HuH-7 (cell line): Measurements from ENCODE around the gene VPS8.
"Not testable (repeated sequence)": the region's sequence is repeated elsewhere in the genome, so short reads cannot be mapped to it uniquely, and the experiment has no call there.

Source experiments
- DNase-seq: peaks from one replicate; pipeline ENCODE4 v3.0.0; 2011; ENCODE audit warnings: low spot score

Gene VPS8

GRCh38 chr3:184982076-184982475 is 170.1 kb downstream of the VPS8 start:
- no peak for DNase-seq

DNA sequence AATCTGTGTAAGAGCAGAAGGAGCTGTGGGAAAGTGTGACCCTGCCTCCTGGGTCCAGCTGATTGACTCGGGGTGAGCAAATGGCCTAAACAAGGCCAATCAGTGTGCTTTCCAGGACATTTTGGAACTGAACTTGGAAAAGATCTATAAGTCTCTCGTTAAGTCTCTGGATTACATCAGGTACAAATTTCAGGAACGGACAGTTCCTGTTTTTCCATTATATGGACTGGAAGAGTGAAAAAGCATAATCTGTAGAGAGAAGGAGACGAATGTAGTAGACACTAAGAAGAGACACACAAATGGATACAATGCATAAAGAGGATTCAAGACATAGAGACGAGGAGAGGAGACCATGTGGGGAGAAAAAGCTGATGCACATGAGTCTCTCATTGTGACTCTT is 173.6 kb downstream of the VPS8 start:
- no peak for DNase-seq

DNA sequence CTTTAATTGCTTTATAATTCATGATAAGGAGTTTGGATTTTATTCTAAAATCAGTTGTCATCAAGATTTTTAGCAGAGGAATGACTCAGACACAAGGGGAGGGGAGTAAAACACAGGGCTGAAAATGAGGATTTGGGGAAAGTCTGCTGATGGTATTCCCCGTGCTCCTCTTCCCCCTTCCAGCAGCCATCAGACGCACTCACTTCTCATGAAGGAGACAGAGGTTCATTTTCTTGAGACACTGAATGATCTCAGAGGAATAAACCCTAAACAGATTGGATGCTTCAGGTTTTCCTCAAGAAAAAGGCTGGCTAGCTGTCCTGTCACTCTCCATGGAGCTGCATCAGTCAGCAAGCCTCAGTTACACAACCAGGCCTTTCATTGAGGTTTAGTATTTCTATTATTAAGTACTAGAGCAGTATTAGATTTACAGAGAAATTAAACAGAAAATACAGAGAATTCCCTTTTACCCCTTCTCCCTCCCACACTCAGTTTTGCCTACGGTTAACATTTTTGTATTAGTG is 174.5 kb downstream of the VPS8 start:
- DNase-seq, result no peak

GRCh38 chr3:184993394-184993793 is 181.4 kb downstream of the VPS8 start:
- DNase-seq, result no peak

GRCh38 chr3:185003876-185004275 is 191.9 kb downstream of the VPS8 start:
- DNase-seq, result not testable (repeated sequence)

- DNase-seq, result no peak
These were observed 197.7 kb downstream of the VPS8 start for GRCh38 chr3:185009650-185010049.

GRCh38 chr3:185017584-185017983 is 205.6 kb downstream of the VPS8 start:
- DNase-seq, result not testable (repeated sequence)

DNA sequence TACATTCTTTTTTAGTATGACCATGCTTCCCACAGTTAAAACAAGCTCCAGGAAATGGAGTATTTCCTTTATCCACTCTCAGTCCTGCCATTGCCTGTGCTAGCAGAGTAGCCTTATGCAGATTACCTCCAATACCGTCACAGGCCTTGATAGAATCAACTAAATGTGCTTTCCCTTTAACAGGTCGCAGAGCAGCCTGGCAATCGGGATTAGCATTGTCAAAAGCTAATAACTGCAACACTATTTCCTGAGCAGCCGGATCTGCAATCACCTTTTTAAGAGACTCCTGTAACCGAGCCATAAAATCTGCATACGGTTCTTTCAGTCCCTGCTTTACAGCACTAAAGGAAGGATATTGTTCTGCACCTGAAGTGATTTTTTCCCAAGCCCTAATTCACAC is 206.0 kb downstream of the VPS8 start:
- not testable (repeated sequence) for DNase-seq

DNA sequence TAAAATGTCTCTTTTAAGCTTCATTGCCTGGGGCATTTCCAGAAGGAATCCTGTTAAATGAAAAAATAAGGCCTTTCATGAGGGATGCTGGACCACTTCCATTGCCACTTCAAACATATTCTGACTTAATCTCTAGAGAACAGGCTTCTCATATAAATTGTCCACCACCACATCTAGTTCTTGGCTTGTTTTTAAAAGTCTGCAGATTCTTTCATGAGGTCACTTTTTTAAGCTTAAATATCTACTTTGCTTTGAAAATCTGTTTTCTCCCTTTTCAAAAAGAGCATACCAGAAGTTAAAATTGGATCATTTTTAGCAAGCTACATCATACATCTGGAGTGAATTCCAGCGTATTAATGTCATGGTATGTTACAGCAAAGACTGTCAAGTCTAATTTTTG is 209.3 kb downstream of the VPS8 start:
- no peak for DNase-seq

DNA sequence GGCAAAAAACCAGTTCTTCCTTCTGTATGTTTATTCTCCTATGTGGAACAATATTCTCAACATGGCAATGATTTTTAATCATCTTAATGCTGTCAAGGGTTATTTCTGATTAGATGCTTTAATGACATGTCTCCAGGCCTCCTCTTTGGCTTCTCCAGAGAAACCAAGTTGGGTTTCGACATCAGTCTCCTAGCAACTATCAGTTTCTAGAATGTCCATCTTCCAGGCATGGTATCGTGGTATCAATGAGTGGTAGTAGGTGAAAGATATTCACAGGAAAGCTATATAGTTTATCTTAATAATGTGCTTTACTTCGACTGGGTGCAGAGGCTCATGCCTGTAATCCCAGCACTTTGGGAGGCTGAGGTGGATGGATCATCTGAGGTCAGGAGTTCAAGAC is 212.4 kb downstream of the VPS8 start:
- DNase-seq, result no peak

DNA sequence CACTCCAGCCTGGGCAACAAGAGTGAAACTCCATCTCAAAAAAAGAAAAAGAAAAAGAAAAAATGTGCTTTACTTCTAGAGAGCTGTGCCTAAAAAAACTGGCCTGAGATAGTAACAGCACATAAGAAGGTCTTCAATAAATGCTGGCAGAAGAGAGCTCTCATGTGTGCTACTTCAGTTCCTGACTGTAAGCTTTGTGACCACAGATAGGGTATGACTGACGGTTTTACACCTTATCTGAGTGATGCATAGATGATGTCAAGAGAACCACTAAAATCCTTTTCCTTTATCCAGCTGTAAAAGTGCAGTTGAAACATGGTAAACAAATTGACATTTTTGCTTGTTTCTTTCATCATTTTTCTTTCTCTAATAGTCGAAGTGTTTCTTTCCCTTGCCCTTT is 213.0 kb downstream of the VPS8 start:
- DNase-seq, result no peak

DNA sequence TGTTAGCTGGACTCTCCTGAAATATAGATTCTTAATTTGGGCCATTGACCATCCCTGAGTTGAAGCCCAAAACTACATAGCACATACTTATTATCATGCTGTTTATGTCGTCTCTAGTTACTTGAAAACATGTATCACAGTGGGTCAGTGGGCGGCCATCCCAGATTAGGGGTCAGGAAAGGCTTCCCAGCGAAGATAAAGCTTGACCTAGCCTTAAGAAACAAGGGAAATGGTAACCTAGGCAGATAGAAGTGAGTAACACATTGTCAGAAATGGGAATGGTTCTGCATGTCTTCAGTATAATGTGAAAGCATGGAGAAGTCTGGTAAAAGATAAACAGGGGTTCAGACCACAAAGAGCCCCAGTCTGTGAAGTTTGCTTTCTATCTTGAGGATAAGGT is 216.2 kb downstream of the VPS8 start:
- no peak for DNase-seq

DNA sequence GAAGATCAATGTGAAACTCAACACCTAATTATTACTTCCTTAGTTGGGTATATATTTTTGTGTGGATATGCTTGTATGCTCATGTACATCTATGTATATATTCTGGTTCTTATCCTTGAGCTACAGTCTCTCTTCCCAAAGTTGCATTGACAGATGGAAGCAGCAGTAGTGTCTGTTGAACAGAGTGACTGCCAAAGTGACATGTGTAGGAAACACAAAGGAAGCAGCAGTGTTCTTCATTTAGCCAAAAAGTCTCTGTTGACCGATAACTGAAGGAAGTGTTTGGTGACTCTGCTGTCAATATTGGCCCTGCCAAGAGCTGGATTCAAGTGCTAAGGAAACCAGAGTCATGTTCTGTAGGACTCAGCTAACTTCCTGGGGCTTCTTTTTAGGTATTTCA is 217.1 kb downstream of the VPS8 start:
- DNase-seq, result no peak

DNA sequence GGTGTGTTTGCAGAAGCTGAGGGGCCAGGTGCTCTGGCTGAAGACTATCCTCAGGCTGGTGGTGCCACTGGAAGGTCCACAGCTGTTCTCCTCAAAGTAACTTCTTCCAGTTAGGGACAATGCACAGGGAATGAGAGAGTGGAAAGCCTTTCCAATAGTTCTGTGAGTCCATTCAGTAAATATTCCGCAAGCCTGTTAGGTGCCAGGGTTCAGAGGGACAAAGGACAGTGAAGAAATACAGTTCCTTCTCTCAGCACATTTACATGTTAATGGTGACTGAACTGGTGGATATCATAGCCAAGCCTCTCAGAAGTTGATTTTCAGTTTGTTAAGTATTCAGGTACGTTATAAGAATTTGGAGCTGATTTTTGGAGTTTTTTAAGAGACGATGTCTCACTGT is 218.4 kb downstream of the VPS8 start:
- no peak for DNase-seq

GRCh38 chr3:185030951-185031350 is 219.0 kb downstream of the VPS8 start:
- no peak for DNase-seq

- DNase-seq, result no peak
These were observed 225.8 kb downstream of the VPS8 start for GRCh38 chr3:185037801-185038200.

DNA sequence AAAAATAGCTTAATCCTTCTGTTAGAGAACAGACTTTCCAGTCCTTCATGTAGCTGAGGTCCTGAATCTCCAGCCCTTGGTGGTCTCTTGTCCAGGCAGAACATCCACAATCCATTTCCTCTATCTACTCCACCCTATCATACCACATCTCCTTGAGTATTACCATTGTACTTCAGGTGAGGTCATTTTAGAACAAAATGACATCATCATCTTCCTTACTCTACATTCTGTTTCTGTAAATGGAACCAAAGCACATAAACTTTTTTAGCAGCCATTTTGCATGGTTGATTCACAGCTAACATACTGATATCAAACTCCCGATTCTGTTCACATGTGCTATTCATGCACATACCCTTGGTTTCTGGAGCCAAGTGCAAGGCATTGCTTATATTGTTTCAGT is 228.5 kb downstream of the VPS8 start:
- DNase-seq, result no peak

DNA sequence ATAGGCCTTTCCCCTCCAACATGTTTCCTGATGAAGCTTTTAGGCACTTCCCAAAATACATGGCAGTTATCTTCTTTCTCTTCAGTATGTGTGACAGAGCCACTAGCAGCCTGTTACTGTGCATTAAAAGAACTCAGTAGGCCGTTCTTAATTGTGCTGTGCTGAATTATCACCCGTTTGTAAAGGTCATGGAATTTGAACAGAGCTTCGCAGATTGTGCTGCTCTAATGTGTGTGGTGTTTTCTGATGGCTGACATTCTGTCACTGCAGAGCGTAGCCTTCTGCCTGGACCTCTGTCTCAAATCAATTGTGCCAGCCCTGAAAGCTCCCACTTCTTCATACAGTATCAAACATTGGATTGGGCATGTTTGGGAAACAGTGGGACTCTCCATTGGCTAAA is 229.6 kb downstream of the VPS8 start:
- no peak for DNase-seq

DNA sequence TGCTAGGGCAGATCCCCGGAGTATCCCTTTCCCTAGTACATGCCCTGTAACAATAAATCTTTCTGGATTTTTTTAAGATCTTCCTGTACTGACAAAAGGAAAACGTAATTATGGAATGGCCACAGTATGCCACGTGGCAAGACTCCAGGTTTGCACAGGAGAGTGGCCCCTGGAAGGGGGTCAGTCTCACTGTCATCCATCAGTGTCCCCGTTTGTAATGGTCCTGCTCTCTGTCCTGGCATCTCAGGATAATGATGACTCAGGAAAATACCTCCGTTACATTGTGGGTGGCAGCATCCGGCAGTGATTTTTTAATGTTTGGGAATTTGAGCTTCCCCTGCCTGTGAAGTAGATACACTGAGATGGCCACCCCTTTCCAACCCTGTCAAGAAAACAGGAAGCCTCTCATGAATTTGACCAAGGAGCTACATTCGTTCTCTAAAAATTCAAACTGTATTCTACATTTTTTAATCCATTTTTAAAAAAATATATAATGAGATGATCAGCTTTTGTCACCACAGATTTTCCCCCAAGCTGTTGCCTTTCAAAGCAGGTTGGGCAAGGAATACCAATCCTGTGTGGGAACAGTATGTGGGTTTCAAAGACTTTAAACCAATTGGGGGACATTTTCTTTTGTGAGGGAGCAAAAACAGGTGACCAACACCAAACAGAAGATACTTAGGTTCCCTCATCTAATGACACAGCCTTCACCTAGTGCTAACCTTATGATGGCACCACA is 230.5 kb downstream of the VPS8 start:
- DNase-seq, result no peak

DNA sequence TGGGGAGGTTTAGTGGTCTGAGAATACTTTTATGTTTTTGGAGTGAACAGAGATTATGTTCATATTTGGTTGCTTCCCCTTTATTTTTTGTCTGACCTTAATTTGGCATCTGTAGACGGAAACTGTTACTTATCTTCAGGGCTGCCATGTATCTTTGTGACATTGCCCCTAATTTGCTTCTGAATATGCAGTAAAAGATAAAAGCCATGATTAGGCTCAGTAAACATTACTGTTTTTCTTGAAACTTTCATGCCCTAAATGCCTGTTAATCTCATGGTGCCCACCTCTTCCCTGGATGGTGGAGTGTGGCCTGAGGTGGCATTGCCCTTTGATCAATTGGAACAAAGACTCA is 234.2 kb downstream of the VPS8 start:
- no peak for DNase-seq

DNA sequence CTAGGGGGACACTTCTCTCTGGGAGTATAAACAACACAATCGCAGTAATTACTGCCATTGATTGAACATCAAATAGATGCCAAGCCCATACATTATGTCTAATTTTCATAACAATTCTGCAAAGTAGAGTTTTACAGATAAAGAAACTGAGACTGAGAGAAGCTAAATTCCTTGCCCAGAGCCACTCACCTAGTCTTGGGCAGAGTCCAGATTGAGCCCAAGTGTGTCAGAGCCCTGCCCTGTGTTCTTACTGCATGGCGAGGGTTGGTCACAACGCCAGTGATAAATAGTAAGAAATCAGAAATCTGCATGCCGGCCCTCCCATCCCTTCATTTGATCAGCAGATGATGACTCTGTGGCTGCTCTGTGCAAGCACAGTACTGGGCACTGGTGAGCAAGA is 234.6 kb downstream of the VPS8 start:
- no peak for DNase-seq

- peak; percentile 32 for DNase-seq
These were observed 237.7 kb downstream of the VPS8 start for GRCh38 chr3:185049710-185050109.

DNA sequence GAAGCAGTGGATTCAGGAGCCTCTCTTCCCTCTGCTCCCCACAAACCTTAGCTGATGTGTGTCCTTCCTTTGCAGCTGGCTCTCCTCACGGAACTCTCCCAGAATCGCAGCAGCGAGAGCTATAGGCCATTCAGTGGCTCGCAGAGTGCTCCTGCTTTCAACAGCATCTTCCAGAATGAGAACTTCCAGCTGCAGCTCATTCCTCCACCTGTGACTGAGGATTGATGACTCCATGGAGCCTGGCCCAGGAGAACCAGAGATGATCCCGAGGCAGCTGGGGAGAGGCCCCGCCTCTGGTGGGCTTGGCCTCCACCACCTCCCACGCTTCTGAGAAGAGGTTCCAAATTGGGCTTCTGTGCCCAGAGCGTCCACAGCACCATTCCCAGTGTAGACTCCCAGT is 239.8 kb downstream of the VPS8 start:
- DNase-seq, result no peak

GRCh38 chr3:185052631-185053030 is 240.7 kb downstream of the VPS8 start:
- DNase-seq, result no peak
